DMS153 treated with DMSO at 0.1 percent for 48 hours (cell line): Measurements from ENCODE around the gene SSBP3.

Source experiments
- DNase-seq: peaks from one replicate; lab custom pipeline; 2025; ENCODE audit not compliant: unreplicated experiment; lab: John Stamatoyannopoulos, UW

The SSBP3 gene

DNA sequence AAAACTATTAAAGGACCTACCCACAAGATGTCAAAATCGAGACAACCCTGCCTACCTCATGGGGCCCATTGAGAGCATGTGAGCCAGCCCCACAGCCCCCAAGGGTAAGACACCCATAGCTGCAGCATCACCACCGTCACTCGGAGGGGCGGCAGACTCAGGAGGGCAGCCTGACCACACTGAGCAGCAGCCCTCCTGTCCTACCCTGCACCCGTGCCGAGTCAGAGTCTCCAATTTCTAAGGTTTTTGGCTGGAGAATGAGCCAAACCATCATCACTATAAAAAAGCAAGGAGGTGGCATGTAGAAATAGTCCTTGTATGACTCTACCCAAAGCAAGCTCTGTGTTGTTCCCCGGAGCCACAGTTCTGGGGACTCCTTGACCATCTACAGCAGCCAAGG, 94.7 kb downstream of the SSBP3 start:
- no peak for DNase-seq

DNA sequence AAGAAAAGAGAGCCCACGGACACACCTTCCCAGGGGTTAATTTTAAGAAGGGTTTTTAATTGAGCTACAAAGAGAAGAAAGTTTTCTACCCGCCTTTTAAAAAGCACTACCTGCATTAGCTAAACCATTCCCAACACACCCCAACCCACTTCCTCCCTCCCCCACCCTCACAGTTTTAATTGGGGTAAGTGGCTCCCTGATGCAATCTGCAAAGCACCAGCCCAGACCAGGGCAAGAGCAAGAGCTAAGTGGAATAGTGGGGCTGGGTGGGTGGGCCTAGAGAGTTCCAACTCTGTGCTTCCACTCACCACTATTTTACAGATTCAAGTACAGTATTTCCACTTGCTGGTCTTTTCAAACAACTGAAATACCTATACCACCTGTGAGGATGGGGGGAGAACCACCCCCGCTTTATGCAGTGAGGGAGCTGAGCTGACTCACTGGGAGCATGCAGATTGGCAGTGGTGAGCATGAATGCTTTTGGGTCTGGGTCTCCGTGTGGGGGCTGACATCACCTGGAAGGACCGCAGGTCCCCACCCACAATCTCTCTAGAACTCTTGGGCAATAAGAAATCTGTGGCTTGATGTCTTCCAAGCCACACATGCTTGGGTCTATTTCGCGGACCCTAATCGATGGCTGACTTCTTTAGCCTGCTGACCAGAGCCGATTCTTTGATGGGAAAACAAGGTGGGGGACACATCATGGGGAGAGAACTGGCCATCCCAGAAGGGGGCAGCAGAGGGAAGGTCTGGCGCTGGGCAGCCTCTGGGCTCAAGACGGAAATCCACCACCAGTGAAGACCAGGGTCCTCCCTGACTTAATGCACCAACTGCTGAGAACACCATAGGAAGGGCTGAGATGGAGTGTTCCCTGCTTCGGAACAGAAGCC, 95.5 kb downstream of the SSBP3 start:
- DNase-seq = no peak

DNA sequence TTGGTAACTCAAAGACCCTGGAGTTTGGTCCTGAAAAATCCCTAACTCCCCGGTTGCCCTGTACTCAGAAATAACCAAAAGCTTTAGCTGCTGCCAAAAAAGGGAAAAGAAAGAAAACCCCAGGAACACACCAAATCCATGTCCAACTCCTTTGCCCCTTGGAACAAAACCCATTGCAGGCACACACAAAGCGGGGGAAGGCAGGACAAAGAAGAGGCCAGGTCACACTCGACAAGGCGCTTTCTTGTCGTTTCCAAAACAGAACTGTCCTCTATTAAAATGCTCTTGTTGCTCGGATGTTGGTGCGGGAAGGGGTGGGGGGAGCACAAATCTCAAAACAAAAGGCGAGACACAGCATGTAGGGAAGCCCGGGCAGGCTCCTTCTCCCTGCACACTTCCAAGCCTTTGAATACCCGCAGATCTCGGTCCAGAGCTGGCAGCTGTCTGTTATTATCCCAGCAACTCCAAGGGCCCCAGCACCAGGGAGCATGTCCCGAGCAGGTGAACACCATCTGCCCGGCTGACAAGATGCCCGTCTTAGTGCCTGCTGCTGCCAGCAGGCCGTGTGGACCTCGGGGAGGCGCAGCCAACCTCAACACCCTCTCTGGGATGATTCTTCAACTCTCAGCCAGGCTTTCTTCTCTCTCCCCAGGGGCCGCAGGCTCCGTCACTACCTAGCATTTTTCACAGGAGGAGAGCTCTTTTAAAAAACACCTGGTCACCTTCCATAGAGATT, 96.4 kb downstream of the SSBP3 start:
- DNase-seq = no peak

DNA sequence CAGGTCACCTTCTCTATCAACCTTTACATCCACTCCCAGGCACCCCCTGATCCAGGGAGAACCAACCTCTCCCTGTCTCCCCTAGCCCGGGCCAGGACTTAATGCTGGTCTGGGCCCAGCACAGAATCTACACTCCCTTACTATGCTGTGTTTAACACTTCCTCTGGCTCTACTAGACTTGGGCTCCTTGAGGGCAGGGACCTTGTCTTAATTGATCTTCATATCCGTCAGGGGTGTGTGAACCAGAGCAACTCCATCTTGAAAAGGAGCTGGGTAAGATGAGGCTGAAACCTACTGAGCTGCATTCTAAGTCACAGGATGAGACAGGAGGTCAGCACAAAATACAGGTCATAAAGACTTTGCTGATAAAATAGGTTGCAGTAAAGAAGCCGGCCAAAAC, 98.9 kb downstream of the SSBP3 start:
- DNase-seq = no peak

DNA sequence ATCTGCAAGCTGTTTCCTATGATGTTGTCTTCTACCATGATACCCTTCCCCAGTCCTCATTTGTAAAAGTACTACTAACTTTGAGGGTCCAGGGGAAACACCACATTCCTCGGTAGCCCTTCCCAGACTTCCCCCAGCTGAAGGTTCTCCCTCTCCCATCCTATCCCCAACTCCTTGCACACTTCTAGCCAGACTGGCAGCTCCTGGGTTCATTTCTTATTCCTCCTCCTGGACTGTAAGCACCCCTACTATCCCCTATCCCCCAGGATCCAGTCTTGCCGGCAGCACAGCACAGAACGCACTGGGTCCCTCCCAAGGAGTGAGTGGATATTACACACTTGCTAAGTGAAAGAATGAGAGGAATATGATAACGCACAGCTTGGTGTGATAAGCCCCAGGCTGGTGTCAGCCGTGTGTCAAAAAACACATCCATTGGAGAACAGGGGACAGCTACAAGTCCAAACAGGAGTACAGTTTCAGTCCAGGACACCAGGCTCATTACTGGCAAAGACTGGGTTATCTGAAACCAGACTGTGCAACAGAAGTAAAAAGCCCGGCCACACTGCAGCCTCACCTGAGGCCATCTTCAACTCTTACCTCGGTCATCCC, 100.2 kb downstream of the SSBP3 start:
- DNase-seq = no peak

DNA sequence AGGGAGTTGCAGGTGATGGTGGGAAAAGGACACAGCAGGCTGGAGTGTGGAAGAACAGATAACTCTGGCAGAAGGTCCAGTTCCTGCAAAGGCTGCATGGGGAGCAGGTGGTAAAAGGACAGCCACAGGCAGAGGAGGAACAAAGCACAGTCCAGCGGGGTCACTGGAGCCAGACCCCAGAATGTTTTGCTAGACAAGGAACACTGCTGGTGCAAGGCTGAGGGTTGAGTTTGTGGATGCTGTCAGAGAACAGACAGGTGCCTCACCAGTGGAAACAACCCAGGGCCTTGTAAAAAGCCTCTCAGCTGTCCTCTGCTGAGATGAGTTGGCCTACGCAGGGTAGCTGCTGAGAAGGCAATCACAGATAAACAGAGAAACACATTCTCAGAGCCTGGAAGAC, 101.7 kb downstream of the SSBP3 start:
- no peak for DNase-seq

DNA sequence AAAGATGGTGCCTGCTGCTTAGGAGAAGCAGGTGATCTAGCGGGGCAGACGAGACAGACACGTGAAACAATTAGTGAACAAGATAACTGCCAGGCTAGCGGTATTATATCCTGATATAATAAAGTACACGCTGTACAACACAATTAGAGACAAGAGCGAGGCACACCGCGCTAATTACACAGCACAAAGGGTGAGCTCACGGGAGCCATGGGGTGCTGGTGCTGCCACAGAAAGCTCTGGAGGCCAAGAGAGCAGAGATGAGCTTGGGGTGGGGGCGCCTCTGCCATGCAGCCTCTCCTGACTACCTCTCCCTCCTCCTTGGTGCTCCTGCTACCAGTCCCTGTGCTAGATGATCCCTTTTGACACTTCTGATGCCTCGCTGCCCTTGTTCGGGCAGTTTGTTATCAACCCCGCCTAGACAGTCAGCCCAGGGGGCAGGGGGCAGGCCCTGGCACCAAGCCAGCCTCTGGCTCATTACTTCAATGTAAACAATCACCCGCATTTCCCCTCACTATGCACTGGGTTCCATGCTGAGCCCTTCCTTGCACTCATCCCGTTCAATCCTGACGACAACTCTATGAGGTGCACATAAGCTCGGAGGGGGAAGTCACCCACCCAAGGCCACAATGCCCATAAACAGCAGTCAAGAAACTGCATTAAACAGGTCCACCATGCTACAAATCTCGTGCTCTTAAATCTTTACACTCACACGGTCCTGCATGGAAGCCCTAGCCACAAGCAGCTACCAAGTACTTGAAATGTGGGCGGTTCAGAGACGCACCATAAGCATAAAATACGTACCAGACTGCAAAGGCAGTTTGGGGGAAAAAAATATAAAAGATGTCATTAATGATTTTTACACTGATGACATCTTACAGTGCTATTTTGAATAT, 103.0 kb downstream of the SSBP3 start:
- DNase-seq = peak; percentile 51

DNA sequence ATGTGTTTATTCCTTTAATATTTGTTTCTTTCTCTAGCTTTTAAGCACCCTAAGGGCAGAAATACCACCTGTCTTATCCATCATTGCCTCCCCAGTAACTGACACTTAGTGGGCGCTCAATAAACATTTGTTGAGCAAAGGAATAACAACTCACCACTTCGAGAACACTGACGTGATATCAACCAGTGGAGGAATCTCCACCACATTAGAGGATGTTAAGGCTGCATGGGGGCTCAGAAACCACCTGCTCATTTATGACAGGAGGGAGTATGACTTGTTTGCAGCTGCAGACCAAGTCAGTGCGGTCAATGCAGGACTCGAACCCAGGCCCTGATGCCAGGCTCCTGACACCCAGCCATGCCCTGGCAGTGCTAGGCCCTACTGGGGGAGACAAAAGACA, 103.6 kb downstream of the SSBP3 start:
- DNase-seq = no peak

DNA sequence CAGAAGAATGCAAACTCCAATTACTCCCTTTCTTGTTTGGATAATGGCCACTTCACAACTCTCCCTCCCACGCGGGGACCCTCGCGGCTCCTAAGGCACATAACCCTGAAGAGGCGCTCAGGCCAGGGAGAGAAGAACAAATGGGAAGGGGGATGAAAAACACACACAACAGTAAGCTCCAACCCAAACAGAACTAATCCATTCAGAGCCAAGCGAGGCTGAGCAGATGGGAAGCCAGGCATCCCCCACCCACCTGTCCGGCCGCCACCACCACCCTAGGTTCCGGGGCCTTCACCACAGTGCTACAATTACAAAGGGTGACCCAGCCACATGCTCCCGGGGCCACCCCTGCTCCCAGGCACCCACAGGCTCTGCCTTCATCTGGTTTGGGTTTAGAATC, 104.7 kb downstream of the SSBP3 start:
- DNase-seq = no peak

DNA sequence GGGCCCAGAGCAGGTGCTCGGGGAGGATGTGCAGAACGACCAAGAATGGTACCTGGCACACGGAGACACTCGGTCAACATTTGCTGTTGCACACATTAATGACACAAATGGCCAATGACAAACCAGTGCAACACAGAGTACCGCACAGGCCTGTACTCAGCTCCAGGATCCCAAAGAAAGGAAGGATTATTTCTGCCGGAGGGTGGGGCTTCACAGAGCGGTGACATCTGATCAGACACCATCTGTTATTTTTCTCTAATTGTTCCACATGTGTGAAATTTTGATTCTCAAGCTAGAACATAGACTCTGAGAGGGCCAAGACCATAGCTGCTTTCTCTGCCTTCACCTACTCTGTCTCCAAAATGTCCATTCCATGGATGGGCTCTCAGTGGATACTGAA, 105.8 kb downstream of the SSBP3 start:
- DNase-seq = no peak

DNA sequence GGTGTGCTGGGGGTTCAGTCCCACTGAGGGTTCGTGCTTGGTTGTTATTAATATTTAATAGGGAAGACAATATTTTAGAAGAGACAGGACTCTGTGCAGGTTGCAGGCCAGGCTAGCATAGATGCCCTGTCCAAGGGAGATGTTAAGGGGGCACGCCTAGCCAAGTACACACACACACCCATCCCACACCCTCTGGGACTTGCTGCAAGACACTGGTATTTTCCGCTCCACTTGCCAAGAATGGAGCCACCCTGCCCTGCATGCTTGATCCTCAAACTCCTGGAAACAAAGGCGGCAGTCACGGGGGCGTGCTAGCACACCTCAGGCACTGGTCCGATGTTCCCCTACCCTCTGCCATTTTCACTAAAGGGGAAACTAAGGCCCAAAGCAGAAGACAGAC, 107.2 kb downstream of the SSBP3 start:
- DNase-seq = no peak

DNA sequence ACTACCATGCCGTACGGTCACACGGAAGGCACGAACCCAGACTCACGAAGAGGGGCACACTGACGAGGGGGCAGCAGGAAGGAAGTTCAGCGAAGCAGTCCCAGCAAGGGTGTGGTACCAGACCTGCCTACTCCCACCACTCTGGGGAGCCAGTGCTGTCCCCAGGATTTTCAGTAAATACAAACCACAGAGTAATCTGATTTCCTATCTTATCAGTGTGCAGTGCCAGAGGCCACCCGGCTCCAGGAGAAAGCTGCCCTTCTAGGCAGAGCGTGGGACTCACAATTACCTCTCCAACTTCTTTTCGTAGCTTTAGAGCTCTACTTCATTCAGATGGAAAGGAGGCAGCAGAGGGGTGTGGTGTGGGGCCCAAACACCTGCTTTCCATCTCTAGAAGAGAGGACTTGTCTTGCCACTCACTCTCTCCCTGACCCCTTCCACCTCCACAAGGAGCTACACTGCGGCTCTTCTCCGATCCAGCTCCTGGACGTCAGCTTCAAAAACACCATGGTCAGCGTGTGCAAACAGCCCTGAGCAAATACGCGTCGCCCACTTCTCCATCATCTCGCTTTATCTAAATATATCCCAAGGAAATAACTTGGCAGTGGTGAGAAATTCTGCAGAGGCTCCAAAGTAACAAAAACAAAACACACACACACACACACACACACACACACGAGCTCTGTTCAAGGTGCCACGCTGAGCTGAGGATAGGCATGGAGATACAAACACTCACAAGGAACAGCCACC, 107.7 kb downstream of the SSBP3 start:
- DNase-seq = no peak

DNA sequence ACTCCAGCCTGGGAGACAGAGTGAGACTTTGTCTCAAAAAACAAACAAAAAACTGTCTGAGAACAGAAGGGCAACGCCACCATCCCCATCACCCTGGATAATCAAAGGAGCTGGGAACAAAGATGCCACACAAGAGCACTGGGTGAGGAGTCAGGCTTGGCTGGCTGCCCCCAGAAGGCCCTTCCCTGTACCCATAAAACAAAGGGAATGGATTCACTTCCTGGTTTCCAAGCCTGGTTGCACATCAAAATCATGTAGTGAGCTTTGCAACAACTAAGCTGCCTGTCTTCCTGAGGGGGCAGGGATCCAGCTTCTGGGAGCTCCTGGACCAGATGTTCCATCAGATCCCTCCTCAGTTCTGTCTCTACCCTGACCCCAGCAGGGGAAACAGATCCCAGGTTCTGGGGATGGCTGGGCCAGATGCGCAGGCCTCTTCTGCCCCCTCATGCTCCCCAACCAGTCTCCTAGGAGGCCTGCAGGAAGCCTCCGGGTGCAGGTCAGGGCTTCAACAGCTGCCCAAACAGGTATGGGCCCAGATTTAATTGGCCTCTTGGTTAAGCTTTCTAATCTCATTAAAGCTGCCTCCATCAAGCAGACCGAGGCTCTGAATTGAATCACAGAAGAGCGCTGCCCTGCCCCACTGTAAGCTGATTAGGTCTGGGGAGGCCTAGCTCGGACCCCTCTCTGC, 108.5 kb downstream of the SSBP3 start:
- no peak for DNase-seq

DNA sequence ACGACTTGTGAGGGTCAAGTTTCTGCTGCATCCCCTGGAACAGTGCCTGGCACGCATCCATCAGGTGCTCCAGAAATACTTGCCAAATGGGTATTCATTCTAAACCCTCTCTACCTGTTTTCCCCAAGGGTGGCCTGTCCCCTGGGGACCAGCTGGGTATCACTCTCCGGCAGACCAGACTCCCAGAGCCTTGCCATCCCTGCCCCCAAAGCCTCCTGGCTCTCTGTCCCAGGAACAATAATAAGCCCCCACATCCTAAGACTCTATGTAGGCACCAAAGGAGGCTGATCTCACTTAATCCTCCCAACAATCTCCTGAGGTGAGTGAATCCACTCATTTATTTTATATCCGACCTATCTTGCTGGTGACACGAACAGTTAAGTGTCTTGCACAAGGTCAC, 109.5 kb downstream of the SSBP3 start:
- no peak for DNase-seq

DNA sequence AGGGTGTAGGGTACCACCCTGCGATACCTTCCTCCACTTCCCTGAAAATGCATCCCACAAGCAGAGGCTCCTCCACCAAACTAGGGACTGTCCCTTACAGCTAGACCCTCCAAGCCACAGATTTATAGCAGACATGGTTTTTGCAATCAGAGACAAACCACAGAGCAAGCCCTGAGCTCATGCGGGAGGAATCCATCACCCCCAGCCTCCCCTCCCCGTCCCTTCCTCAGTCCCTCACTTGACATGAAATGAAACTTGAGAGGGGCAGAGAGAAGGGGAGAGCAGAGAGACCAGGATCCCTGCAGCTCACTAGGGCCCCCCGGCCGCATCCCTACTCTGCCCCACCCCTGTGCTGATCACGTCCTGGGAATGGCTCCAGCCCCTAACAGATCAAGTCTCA, 111.3 kb downstream of the SSBP3 start:
- no peak for DNase-seq

DNA sequence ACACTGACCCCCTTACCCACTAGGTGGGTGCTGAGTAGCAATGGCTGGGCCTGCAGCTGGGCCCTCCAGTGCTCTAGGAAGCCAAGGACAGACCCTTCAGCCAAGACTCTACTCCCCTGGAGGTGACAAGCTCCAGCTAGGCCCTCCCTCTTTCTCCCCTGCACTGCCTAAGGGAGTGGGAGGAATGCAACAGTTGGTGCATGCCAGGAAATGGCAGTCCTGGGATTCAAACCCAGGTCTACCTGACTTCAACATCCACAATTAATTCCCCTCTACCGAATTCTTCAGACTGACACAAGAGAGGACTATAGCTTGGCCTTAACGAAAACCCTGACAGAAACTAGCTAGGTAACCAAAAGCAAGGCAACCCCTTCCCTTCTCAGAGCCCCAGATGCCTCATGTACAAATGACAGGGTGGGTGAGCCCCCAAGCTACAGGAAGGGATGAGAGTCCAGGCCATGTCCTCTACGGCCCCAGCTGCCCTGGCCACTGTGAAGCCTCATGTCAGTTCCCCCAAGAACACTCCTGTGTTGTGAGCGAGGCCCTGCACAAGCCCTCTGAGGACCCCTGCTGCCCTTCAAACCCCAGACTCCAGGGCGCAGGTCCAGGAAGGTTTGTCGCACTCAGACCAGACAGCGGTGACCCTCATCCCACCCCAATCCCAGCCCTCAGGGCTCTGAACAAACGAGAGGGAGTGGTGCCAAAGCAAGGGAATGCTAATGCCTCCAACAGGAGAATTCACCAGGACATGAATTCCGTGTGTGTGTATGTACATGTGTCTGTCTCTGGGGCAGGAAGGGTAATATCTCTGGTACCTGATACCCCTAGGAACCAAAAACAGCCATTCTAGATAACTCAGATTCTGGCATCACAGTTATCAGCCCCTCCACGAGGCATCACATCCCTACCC, 113.9 kb downstream of the SSBP3 start:
- DNase-seq = no peak

DNA sequence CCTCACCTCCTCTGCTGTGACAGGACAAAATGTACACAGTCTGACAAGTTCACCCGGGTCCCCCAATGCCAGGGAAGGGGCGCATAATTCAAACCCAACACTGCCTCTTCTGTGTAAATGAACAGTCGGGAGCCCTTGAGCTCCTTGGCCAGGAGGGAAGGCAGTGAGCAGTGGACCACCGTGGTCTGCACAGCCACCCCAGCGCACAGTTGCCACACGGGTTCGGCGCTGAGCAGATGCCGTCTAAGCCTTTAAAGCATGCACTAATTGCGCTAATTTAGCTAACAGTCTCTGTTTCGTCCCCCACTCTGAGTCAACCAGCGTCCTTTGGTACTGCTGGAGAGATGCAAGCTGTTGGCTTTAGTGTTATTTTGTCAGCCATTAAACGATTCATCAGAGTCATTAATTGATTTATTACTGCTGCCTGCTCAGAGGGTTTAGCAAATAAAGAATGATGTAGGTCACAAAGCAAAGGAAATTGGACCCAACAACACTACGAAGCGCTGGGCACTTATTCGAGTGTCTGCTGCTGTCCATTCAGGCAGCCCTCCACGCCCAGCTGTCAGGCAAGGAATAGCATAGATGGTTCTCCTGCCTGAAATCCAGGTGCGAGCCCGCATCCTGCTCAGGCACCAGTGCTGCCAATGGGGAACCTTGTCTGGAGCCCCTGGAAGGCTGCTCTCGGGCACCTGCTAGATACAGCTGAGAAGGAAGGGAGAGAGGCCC, 114.8 kb downstream of the SSBP3 start:
- peak; percentile 71 for DNase-seq
